GM18526 (cell line): Measurements from ENCODE around the gene MTMR1.

ENCODE experiments used
- POLR2A ChIP-seq: IDR thresholded peaks from 3 replicates; pipeline ENCODE4 v1.6.1; 2011; ENCODE audit not compliant: insufficient read length; ENCODE audit errors: extremely low read depth

MTMR1 gene

DNA sequence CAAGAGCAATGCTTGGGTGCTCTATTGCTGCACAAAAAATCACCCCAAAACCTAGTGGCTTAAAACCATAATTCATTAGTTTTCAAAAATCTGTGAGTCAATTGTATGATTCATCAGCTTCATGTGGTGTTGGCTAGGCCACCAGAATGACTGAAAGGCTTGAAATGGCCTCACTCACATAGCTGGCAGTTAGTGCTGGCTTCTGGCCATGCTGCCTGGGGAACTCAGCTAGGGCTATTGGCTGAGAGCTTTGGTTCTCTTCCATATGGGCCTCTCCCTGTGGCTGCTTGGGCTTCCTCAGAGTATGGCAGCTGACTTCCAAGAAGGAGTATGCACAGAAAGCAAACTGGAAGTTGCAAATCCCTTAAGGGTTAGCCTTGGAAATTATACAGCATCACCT, 3.1 kb upstream of the MTMR1 start:
- no peak for TF ChIP-seq POLR2A

- no peak for TF ChIP-seq POLR2A
Observed at GRCh38 chrX:150692296-150692695, 900 bp upstream of the MTMR1 start.

DNA sequence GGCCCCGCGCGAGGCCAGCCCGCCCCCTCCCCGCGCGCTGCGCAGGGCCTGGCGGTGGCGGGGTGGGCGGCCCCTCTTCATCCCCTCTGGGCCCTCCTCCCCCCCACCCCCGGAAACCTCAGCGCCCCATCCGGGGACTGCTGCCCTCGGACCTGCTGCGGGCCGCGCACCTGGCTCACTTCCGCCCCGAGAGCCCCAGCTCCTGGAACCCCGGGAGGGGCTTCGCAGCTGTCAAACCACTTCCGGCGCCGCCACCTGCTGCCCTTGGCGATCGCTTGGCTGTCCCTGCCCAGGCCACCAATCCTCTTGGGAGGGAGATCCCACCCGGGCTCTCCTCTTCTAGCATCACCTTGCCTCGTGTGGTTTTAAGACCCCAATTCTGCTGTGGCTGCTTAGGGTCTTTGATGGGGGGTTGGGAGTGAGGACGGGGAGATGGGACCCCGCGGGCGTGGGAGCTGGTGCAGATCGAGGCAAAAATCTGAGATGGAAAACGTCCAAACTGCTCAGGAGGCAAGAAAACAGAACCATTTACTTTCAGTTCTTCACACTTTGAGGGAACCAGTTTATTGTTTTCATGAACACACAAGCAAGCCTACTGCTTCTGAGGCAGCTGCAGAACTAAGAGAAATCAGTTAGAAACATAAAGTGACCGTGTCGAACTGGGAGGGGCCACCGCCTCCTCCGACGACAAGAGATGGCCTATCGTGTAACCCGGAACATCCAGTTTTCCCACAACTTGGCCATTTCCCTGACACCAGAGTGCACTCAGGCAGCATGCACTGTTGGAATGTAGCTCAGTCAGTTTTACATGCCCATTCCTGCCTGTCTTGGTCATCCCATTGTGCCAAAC, 754 bp downstream of the MTMR1 start:
- TF ChIP-seq POLR2A = peak; percentile 37

GRCh38 chrX:150694738-150695410, 1.7 kb downstream of the MTMR1 start:
- TF ChIP-seq POLR2A = no peak

DNA sequence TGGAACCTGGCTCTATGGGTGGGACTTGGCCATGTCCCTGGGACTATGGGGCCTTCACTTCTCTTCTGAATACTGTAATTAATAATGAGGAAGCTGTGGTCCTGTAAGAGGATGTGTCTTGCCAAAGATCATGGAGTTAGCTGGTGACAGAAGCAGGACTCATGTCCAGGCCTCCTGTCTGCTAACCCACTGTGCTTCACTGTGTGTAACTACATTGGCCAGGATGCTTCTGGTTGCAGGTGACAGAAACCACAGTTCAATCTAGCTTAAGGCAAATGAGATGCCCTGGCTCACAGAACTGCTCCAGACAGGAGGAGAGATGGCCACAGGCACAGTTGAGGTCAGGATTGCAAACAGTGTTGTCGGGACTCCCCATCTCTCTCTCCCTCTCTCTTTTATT, 3.1 kb downstream of the MTMR1 start:
- no peak for TF ChIP-seq POLR2A

DNA sequence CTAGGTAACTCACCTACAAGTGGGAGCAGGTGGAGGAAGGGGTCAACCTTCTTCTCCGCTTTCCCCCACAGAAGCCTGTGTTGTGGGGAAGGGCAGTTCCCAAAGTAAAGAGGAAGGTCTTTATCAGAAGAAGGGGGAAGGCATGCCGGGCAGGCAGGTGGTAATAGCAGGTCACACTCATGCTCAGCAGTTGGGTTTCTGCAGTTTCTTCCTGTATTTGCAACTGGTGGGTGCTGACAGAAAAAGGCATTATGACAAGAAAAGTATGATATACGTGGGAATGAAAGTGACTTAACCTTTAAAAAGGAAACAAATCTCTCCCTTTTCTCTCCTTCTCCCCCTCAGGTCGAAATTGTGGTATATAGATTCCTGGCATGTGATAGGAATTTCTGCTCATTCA, 3.7 kb downstream of the MTMR1 start:
- no peak for TF ChIP-seq POLR2A

DNA sequence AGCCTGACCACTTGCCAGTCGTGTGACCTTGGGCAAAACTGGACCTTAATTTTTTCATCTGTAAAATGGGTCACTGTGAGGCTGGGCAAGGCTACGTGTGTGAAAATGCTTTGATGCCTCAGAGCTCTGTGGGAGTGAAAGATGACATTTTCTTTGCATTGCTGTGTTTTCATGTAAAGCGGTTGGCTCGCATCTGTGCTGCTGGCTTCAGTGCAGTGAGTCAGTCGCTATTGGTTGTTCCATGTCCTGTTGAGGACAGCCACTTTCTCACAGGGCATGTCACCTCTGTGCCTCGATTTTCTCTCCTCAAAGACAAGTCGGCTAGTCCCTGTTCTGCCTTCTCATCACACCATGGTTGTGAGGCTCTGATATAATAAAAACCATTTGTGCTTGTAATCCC, 4.4 kb downstream of the MTMR1 start:
- TF ChIP-seq POLR2A = no peak

- no peak for TF ChIP-seq POLR2A
Observed at GRCh38 chrX:150698981-150699380, 5.8 kb downstream of the MTMR1 start.

DNA sequence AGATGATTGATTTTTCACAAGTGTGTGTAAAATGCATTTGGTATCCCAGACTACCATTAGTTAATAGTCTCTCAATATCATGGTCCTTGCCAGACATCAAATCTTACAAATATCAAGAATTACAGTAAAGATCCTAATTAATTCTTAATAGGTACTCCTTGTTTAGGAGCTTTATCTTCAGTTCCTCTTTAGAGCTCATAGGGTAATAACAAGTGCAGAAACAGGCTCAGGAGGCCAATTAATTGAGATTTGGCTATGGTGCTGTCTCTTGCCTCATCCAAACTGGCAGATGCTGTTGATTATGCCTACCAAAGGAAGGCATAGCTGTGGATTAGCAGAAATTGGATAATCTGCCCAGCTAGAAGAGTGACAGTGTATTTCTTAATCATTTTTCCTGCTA, 6.9 kb downstream of the MTMR1 start:
- TF ChIP-seq POLR2A = no peak

GRCh38 chrX:150701377-150701776, 8.2 kb downstream of the MTMR1 start:
- no peak for TF ChIP-seq POLR2A

DNA sequence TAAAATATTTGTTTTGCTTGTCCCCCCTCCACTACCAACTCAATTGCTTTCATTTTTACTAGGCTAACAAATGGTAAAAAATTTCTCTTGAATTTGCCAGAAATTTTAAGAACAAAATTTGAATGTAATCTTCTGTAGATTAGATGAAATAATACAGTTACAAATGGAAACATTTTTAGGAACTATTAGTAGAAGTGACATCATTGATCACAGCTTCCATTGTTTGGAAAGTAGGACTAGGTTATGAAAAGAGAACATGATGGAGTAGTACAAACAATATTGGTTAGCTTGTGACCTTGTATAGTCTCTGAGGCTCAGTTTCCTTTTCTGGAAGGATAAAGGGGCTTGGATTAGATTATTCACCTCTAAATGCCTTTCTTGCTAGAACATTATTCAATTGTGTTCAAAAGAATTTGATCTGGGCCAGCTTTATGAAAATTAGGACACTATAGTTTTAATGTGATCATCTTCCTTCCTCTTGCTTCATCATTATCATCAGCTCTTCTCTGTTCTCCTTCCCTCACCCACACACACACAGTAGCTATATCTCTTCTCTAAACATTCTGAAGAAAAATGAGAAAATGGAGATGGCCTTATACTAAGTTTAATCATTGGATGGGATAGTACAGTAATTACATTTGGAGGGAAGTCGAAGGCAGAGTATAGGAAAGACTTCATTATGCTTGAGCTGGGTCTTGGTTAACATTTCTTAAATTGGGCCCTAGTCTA, 9.9 kb downstream of the MTMR1 start:
- TF ChIP-seq POLR2A = no peak

GRCh38 chrX:150703695-150703974, 10.4 kb downstream of the MTMR1 start:
- no peak for TF ChIP-seq POLR2A

GRCh38 chrX:150704030-150704613, 10.9 kb downstream of the MTMR1 start:
- TF ChIP-seq POLR2A = no peak

DNA sequence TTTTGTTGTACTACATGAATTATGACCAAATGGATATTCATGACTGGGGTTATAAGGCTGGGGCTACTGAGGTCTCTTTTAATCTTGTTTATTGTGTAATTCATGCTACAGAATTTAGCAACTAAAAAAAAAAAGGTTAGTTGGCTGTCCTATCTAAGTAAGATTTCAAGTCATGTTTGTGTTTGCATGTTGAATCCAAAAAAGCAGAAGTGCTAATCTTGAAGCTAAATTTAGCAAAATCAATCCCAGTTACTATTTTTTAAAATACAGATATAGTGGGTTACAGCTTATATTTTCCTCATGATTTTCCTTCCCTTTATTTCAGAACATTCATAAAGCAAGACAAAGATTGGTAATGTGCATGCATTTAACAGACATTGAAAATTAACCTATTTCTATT, 19.4 kb downstream of the MTMR1 start:
- no peak for TF ChIP-seq POLR2A

DNA sequence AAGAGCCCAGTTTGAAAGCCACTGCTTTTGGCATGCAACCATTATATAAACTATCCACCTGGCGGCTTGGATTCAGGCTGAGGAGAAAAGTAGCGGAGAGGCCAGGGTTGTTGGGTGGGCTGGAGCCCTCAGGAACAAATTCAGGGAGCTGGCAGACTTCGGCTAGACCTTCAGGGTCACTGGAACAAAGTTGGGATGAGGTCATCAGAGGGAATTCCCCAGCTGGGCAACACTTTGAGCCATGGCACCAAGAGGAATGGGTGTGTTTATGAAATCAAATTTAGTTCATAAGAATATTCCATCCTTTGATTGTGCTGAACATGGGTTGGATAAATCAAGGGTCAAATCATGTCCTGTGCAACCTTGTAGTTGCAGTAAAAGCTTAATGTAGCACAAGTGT, 22.0 kb downstream of the MTMR1 start:
- no peak for TF ChIP-seq POLR2A

DNA sequence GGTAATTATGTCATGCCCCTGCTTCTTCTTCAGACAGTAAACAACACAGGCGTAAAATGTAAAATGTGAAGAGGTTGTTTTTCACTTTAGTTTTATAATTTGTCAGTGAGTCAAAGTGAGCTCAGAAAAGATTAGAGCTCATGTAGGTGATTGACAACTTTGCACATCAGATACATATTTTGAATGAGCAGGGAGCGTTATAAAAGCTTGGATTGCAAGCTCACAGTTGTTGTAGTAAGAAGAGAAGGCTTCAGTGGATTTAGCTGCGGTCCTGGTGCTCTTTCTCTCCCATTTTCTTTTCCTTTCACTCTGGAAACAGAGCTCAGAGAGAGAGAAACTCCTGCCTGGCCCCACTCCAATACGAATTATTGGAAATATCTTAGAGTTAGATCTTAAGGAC, 26.4 kb downstream of the MTMR1 start:
- no peak for TF ChIP-seq POLR2A
